HG03159 (cell line): ENCODE results near the gene CHIA.

ENCODE experiments used
- ATAC-seq: cut with Tn5 transposase; IDR thresholded peaks from one replicate; pipeline ENCODE4 v1.9.1; 2021; ENCODE audit warnings: mild to moderate bottlenecking, moderate library complexity; ENCODE audit not compliant: unreplicated experiment

CHIA gene

DNA sequence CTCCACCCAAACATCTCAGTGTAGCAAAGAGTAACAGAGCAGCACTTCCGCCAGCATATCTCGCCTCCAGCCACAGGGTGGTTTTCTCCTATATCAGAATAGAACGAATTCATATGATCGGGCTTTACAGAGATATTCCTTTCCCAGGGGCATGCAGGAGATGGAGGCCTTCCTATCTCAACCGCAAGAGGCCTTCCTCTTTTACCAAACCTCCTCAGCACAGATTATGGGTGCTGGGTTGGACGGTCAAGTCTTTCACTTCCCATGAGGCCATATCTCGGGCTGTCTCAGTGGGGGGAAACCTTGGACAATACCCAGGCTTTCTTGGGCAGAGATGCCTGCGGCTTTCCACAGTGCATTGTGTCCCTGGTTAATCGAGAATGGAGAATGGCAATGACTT is 71.1 kb downstream of the CHIA start:
- ATAC-seq, result no peak

DNA sequence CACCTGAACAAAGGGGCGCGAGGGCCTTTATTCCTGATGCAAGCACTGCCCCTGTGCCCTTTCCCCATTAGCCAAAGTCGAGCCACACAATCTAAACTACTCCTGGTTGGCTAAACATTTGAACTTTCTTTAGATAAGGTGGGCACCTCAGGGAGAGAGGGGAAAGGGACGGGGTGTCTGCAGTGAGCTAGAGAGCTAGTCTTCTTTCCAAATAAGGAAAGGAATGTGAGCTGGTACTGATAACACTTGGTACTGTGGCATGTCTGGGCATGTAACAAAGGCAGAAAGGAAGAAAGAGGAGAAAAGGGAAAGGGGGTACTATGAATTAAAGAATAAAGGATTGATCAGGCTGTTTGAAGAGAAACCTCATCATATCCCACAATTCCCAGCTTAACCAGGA is 74.0 kb downstream of the CHIA start:
- ATAC-seq, result no peak

DNA sequence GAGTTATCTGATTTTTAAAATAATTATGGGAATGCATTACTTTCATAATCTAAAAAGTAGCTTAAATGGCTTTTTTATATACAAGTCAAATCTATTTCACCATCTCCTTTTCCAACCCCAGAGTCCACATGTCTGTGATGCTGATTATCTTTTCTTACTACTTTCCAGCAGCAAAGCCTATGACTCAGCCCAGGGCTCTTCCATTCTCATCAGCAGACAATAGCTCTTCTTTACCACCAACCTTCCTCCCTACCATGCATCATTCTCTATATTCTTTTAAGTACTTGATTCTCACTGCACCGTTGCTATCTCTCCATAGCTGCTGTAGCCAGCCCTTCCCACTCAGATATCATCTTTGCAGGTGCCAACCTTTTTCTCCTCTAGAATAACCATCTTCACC is 75.6 kb downstream of the CHIA start:
- no peak for ATAC-seq

DNA sequence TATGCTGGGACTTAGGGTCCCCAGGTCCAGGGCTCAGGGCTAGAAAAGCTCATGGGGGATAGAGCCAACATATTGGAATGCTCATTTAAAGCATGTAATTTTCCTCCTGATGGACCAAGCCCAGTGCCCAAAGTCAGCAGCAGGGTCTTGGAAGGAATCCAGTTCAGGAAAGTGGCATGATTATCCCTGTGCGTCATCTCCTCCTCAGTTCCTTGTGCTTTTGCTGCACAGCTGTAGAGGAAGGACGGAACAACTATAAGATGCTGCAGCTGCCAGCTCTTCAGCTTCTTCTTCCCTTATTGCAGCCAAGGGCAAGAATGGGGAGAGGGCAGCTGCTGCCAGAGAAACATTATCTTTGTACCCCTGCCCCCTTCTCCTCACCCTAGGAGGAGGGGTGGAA is 78.5 kb downstream of the CHIA start:
- ATAC-seq, result no peak

DNA sequence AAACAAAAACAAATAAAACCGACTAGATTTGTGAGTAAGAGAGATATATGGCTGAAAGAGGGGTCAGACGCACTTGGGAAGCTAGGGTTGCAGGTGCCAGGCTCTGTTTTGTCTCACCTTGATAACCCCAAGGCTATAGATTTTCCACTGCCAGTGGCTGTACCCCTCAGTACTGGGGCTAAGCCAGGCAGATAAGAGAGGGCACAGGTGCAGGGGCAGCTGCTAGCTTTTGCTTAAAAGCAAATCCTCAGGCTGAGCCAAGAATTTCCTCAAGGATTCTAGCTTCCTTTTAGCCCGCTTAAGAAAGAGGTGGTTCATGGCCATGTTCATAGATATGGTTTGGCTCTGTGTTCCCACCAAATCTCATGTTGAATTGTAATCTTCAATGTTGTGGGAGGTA is 79.0 kb downstream of the CHIA start:
- no peak for ATAC-seq
